HG03066 (cell line): ENCODE measurements around the gene INKA1.
A peak's percentile ranks its signal among the peaks of the same experiment; 100 is the strongest.
"Not testable (repeated sequence)": the region's sequence is repeated elsewhere in the genome, so short reads cannot be mapped to it uniquely, and the experiment has no call there.

Experiments
- ATAC-seq: cut with Tn5 transposase; IDR thresholded peaks from one replicate; pipeline ENCODE4 v1.9.1; 2021; ENCODE audit warnings: low read depth; ENCODE audit not compliant: unreplicated experiment

INKA1 gene

DNA sequence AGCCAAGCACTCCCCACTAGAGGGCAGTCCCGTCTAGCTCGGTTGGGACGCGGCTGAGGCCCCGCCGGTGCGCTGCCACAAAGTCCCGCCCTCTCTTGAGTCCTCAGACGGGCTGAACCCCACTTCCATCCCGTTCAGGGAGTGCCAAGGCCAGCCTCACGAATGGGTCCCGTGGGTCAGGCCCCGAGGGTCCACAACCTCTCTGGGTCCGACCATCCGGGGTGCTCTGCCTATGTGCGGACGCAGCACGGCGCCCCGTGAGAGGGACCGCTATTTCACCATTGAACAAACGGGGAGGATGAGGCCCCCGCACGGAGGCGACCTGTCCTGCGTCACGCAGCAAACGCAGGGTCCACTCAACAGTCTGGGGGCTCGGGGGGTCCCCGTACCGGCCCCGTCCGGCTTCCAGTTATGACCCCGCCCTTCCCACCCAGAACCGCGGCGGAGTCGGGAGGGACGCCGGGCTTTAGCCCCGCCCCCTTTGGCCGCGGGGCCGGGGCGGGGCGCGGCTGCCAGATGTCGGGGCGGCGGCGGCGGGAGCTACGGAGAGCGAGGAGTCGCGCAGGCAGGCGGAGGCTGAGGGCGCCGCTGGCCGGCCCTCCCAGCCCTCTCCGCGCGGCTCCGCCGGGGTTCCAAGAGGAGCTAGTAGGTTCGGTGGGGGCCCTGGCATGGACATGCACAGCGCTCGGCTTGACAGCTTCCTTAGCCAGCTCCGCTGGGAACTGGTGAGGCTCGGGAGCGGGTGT lies at the start of gene INKA1:
INKA1 (plus strand) TSS at position 543 of the 746 bp plus-strand sequence; CDS start at position 675, 132 bp downstream.
- ATAC-seq = peak; percentile 48

DNA sequence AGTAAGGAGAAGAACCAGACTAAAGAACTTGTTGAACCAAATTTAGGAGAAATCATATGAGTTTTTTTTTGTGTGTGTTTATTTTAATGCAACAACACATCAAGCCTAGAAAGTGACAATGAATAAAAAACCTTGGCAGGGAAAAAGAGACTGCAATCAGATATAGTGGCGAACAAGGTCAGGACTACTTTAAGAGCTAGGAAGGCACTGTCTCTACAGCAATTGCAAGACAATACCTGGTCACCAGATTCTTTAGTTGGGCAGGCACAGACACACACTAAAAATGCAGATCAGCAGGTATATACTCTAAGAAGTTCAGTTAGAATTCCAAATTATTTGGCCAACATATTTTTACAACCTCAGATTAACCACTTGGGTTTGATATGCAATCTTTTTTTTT lies 48.5 kb upstream of the INKA1 start:
- no peak for ATAC-seq

DNA sequence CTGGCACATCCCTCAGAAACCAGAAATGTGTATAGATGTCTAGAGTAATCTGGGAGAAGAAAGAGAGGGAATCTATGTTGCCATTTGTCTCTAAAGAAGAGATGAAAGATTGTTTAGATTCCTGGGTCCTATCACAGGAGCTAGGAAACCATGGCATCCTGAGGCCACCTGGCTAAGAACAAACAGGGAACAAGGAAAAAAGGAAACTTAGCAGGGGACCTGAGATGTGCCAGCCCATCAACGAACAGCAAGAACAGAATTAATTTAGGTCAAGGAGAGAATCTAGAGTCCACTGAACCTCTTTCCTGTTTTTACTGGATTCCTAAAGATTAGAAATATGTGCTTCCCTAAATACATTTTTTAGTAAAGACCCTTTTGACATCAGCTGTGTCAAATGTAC lies 47.0 kb upstream of the INKA1 start:
- ATAC-seq = no peak

DNA sequence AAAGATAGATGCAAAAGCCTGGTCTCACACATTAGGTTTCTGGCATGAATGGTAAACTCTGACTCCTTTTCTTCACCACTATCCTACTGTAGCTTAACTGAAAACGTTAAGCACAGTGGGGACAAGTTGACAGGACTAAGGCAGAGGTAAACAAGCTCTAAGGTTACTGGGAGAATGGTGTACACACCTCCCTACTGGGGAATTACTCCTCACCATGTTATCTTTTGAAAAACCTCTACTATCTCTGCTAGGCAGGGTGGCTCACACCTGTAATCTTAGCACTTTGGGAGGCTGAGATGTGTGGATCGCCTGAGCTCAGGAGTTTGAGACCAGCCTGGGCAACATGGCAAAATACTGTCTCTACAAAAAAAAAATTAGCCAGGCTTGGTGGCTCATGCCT lies 45.9 kb upstream of the INKA1 start:
- no peak for ATAC-seq

DNA sequence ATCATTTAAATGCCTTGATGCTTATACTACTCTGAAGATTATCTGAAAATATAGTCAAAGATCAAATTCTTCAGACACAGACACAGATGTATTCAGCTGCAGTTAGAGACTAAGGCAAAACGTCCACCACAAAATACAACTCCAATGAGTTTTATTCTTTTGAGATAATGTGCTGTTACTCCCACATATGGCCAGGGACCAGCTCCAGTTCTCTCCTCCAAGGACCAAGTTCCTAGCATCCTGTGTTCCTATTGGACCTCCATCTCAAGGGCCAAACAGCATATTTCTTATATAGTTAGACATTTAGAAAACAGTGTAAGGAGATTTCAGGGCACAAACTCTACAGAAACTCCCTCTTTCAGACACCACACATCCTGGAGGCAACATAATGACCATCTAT lies 43.8 kb upstream of the INKA1 start:
- ATAC-seq = no peak

DNA sequence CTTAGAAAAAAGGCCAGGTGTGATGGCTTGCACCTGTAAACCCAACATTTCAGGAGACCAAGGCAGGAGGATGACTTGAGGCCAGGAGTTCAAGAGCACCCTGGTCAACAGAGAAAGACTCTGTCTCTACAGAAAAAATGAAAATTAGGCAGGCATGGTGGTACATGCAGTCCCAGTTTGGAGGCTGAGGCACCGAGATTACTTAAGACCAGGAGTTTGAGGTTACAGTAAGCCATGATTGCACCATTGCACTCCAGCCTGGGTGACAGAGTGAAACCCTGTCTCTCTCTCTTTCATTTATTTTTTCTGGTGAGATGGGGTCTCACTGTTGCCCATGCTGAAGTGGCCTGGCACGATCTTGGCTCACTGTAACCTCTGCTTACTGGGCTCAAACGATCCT lies 41.4 kb upstream of the INKA1 start:
- ATAC-seq = no peak

DNA sequence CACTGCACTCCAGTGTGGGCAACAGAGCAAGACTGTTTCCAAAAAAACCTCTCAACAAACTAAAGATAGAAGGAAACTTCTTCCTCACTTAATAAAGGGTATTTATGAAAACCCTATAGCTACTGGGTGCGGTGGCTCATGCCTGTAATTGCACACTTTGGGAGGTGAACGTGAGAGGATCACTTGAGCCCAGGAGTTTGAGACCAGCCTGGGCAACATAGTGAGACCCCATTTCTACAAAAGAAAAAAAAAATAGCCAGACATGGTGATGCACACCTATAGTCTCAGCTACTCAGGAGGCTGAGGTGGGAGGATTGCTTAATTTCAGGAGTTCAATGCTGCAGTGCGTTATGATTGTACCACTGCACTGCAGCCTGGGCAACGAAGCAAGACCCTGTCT lies 39.1 kb upstream of the INKA1 start:
- no peak for ATAC-seq

DNA sequence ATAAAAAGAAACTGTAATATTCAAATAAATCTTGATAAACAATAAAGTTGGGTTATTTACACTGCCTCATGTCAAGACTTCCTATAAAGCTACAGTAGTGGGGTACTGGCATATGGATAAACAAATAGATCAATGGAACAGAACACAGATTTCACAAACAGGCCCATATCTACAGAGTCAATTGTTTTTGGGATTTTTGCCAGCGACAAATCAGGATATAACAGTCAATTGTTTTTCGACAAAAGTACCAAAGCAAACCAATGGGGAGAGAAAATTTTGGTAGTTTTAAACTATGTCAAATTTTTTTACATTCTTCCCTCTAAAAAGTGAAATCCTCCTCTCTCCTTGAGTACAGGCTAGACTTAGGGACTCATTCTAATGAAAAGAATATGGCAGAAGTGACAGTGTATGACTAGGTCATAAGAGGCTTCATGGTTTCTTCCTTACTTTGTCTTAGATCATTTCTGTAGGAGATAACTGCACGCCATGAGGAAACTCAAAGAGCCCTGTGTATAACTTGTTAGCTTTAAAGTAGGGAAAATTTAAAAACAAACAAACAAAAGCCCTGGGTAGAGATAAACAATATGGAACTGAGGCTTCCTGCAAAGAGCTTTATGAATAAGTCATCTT lies 33.7 kb upstream of the INKA1 start:
- ATAC-seq = no peak

DNA sequence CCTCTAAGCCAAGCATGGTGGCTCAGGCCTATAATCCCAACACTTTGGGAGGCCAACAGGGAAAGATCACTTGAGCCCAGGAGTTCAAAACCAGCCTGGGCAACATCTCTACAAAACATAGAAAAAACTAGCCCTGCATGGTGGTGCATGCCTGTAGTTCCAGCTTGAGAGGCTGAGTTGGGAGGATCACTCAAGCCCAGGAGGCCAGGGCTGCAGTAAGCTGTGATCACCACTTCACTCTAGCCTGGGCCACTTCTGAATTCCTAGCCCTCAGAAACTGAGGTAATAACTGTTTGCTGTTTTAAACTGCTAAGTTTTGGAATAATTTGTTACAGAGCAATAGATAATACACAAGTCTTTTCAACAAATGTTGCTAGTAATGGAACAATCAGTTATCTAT lies 33.1 kb upstream of the INKA1 start:
- no peak for ATAC-seq

DNA sequence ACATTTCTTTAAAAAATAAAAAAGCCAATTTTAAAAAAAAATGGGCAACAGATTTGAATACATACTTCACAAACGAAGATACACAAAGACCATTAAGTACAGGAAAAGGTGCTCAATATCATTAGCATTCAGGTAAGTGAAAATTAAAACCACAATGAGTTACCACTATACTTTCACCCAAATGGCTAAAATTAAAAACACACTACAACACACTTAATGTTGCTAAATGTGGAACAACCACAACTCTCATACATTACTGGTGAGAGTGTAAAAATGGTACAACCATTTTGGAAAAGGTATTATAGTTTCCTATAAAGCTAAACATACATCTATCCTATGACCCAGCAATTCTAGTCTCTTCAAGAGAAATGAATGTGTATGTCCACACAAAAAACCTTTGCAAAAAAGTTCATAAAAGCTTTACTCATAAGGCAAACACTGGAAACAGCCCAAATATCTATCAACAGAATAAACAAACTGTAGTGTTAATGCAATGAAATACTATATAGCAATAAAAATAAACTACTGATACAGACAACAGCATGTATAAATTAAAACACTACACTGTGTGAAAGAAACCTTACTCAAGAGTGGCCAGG lies 31.6 kb upstream of the INKA1 start:
- ATAC-seq = no peak

DNA sequence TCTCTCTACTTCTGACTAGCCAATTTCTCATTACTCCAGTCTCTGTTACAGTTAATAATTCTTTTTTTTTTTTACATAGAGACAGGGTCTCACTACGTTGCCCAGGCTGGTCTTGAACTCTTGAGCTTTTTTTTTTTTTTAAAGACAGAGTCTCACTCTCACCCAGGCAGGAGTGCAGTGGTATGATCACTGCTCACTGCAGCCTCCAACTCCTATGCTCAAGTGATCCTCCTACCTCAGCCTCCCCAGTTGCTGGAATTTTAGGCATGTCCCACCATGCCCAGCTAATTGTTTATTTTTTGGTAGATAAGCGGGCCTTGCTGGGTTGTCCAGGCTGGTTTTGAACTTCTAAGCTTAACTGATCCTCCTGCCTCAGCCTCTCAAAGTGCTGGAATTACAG lies 30.4 kb upstream of the INKA1 start:
- ATAC-seq = no peak

DNA sequence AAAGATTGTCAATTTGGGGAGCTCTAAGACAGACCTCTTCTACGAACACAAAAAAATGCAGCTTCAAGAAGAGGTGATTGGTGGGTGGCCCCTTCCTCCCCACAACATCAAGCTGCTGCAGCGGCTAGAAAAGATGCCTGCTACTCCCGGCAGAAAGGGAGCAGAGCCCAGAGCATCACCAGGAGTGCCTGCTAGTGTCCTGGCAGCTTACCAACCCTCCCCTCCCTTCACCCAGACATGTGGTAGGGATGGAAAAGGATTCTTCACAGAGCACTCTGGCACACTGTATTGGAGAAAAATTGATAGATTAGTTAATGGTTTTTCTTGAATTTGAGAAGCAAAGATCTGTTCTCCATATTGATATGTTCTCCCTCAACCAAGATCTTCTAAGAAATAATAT lies 27.5 kb upstream of the INKA1 start:
- no peak for ATAC-seq

DNA sequence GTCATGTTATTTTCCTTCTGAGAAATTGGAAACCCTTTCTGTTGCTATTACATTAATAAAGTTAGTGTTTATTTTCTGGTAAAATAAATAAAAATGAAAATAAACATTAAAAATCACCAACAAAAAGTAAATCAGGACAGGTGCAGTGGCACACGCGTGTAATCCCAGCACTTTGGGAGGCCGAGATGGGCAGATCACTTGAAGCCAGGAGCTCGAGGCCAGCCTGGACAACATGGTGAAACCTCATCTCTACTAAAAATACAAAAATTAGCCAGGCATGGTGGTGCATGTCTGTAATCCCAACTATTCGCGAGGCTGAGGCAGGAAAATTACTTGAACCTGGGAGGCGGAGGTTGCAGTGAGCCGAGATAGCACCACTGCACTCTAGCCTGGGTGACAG lies 27.0 kb upstream of the INKA1 start:
- not testable (repeated sequence) for ATAC-seq

DNA sequence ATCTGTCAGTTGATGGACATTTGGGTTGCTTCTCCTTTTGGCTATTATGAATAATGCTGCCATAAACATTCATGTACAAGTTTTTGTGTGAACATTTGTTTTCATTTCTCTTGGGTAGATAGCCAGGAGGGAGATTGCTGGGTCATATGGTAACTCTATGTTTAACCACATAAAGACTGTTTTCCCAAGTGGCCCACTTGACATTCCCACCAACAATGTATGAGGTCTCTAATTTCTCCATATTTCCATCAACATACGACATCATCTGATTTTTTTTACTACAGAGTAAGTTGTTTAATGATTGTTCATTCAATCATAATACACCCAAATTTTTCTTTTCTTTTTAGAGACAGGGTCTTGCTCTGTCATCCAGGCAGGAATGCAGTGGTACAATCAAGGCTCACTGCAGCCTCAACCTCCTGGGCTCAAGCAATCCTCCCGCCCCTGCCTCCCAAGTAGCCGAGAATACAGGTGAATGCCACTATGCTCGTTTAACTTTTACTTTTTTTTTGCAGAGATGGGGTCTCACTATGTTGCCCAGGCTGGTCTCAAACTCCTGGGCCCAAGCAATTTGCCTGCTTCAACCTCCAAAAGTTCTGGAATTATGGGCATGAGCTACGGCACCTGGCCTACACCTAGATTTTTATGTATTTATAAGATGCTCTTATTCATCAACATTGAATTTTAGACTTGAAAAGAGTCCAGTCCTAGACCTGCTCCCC lies 23.5 kb upstream of the INKA1 start:
- ATAC-seq = no peak

DNA sequence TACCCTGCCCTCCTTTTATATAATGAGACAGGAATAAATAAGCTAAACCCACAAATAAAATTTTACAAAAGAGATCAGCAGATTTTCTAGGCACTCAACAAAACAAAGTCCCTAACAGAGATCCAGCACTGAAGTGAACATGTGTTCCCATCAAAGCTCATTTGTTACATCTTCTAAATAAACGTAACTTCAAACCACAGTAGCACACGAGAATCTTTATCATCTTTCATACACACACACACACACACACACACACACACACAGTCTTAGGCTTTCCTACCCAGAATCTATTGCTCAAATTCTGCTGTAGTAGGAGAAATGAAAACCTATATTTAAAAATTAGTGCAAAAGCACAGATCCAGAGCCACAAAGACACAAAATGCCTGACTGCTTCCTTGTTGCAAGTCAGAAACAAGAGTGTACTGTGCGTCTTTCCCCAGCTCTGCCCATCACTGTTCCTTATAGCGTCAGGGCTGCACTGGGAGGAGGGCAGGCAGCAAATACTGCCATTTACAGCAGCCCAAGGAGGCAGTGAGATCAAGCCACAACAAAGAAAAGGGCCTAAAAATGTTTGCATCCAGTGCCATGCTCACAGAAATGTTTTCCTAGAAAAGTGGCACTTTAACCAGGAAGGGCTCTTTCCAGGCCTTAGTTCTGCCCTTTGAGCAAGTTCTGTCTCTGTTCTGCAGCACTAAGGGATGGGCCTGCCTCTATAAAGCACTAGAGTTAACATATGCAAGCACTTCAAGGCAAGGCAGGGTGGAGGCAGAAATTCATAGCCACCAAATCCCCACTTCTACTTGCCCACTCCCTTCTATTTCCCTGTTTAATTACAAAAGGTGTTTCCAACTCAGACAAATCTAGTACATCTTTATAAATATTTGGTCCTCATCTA lies 22.7 kb upstream of the INKA1 start:
- no peak for ATAC-seq

DNA sequence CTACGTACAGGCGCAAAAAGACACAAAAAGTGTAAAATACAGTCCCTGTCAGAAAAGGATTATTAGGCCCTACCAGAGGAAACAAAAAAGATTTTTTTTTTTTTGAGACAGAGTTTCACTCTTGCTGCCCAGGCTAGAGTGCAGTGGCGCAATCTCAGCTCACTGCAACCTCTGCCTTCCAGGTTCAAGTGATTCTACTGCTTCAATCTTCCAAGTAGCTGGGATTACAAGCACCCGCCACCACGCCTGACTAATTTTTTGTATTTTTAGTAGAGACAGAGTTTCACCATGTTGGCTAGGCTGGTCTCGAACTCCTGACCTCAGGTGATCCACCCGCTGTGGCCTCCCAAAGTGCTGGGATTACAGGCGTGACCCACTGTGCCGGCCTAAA lies 22.1 kb upstream of the INKA1 start:
- not testable (repeated sequence) for ATAC-seq

DNA sequence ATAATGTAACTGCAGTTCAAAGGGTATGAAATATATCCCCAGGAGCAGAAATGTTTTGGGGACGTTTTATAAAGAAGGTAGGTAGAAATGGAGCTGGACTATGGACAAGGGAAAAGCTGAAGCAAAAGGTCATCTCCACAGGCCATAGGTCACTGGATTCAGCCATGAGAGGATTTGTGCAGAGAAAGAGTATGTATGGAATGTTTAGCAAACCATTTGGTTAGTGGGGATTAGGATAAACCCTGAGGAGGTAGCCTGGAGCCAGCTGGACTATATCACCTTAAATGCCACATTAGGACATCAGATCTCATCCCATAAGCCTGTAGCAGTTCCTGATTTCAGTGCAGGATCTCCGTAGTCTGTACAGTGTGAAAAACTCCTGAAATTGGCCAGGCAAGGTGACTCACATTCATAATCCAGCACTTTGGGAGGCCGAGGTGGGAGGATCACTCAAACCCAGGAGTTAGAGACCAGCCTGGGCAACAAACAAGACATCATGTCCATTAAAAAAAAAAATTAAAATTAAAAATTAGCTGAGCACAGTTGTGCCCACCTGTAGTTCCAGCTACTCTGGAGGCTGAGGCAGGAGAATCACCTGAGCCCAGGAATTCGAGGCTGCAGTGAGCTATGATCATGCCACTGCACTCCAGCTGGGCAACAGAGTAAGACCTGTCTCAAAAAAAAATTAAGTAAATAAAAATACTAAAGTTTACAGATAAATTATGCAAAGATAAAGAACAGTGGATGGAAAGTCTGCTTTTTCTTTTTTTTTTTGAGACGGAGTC lies 21.5 kb upstream of the INKA1 start:
- ATAC-seq = no peak

DNA sequence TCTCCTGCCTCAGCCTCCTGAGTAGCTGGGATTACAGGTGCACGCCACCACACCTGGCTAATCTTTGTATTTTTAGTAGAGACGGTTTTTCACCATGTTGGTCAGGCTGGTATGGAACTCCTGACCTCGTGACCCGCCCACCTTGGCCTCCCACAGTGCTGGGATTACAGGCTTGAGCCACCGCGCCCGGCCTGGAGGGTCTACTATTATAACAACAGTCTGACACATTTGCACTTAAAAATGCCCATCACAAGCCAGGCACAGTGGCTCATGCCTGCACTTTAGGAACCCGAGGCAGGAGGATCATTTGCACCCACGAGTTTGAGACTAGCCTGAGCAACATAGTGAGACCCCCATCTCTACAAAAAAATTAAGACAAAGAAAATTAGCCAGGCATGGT lies 20.8 kb upstream of the INKA1 start:
- ATAC-seq = not testable (repeated sequence)

DNA sequence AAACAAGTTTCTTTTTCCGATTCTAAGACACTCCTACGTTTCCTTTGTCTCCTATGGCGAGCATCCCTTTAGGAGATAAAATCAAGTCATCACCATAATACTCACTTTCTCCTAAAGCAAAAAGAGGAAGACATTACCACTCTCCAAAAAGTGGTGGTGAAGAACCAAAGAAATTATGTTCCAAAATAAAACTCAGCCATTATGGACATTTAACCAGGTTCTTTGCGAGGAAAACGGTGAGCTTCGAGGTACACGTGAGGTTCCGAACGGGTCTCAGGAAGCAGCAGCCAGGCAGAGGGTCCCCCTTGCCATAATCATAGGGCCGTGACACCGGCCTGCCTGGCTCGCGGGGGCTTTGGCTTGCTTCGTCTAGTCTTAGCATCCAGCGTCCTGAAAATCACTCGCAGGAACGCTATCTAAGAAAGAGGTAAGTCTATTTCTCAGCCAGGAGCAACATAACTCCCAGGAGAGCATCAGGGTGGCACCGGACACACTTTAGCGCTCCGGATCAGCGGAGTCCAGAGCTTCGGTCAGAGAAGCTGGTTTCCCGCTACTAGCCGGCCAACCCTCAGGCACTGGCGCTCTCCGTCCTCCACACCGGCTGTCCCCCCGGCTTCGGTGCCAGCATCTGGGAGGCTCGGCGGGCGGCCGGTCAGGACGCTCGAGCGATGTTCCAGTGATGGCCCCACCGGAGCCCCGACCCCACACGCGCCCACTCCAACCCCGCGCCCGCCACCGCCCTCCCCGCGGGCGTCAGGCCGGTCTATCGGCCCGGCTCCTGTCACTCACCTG lies 17.3 kb upstream of the INKA1 start:
- peak; percentile 37 for ATAC-seq
